HEK293T (cell line): ENCODE results near the gene LIN37.
"Not testable (repeated sequence)": the region's sequence is repeated elsewhere in the genome, so short reads cannot be mapped to it uniquely, and the experiment has no call there.

Experiments used
- ARNT ChIP-seq: fragments of 450-650 bp; IDR thresholded peaks from 2 replicates; pipeline ENCODE4 v1.6.1; 2017; ENCODE audit warnings: mild to moderate bottlenecking
- CTBP1 ChIP-seq: fragments of 450-650 bp; IDR thresholded peaks from 2 replicates; pipeline ENCODE4 v1.6.1; 2016; ENCODE audit warnings: borderline replicate concordance
- L3MBTL2 ChIP-seq: fragments of 450-650 bp; conservative IDR thresholded peaks from 2 replicates; pipeline ENCODE4 v1.6.1; 2016; ENCODE audit warnings: mild to moderate bottlenecking
- LEF1 ChIP-seq: fragments of 450-650 bp; IDR thresholded peaks from 2 replicates; pipeline ENCODE4 v1.6.1; 2017; ENCODE audit warnings: mild to moderate bottlenecking, borderline replicate concordance
- NFRKB ChIP-seq: fragments of 450-650 bp; IDR thresholded peaks from 2 replicates; pipeline ENCODE4 v1.6.1; 2016; ENCODE audit warnings: mild to moderate bottlenecking, moderate library complexity
- SP1 ChIP-seq: fragments of 450-650 bp; IDR thresholded peaks from 2 replicates; pipeline ENCODE4 v1.6.1; 2017
- TARDBP ChIP-seq: fragments of 450-650 bp; IDR thresholded peaks from 2 replicates; pipeline ENCODE4 v1.6.1; 2016

DNA sequence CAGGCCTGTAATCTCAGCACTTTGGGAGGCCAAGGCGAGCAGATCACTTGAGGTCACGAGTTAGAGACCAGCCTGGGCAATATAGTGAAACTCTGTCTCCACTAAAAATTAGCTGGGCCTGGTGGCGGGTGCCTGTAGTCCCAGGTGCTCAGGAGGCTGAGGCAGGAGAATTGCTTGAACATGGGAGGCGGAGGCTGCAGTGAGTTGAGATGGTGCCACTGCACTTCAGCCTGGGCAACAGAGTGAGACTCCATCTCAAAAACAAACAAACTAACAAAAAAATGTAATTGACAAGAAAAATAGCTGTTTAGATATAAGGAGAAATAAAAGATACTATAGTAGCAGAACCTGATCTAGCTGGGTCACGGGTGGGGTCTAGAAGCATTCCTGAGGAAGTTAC is 24.0 kb downstream of the LIN37 start:
- not testable (repeated sequence) for TF ChIP-seq NFRKB, LEF1, SP1, TARDBP, L3MBTL2, ARNT, CTBP1
